ENCODE measurements around the gene NKX1-2. TPM values are rescaled to one million over a fixed set of nuclear protein-coding genes. Genes with fewer than 3 reads are reported as not detected.

NKX1-2 gene
- total RNA-seq (2012; rRNA removed) = not detected in 2 replicates
- not detected in 2 replicates for polyA plus RNA-seq (2012; rRNA removed)
- polyA plus RNA-seq (2012; cell fraction: cytosol; rRNA removed) = not detected in 2 replicates
- not detected in 2 replicates for polyA plus RNA-seq (2012; cell fraction: nucleus; rRNA removed; ENCODE audit: low replicate concordance)
- not detected for Bru-seq, nascent RNA
- BruChase-seq, experiment 1, labeled RNA remaining after a 6-hour chase = not detected
- not detected for BruChase-seq, experiment 2, labeled RNA remaining after a 2-hour chase
- long read RNA-seq = 0 reads

GRCh38 chr10:124450012-124450782 is at the start of gene NKX1-2:
Gene NKX1-2, minus strand, starts transcription at chr10:124450035. Its CDS starts 92 bp downstream, at chr10:124449943.
- Histone ChIP-seq H4K8ac (ENCODE audit: low read depth in 2 of 2, low read length in 2 of 2) (no peak within 1 kb of the TSS), H3K4me2 (ENCODE audit: low read depth, low read length) (no peak within 1 kb of the TSS; the same call in 1 of the 2 replicates), H2AK9ac (replicated peaks; ENCODE audit: low read depth, low read length, poor library complexity) (no peak within 1 kb of the TSS), H4K5ac (ENCODE audit: low read depth, low read length) (no peak within 1 kb of the TSS), H2AFZ (replicated peaks; ENCODE audit: low read length, poor library complexity) (no peak within 1 kb of the TSS), H3K9me3 (ENCODE audit: control insufficient read depth, insufficient read depth, low read length) (no peaks in the 10 kb centered on the region; the same call in 1 of the 2 replicates), H3K36me3 (ENCODE audit: control insufficient read depth, insufficient read depth, low read length) (no peaks in the 10 kb centered on the region), H3K4ac (ENCODE audit: low read depth, low read length) (no peak within 1 kb of the TSS), H3K4me3 (ENCODE audit: insufficient read depth, low read depth, low read length) (no peak within 1 kb of the TSS), H4K91ac (ENCODE audit: insufficient read depth, low read depth, low read length) (no peak within 1 kb of the TSS), H3K9me1 (ENCODE audit: insufficient read depth, low read length) (no peaks in the 10 kb centered on the region), H4K20me1 (ENCODE audit: insufficient read depth, low read length) (no peaks in the 10 kb centered on the region), H3K4me1 (ENCODE audit: control insufficient read depth, insufficient read depth, low read length) (no peaks in the 10 kb centered on the region; the same call in 1 of the 2 replicates), H2BK5ac (ENCODE audit: low read depth, low read length, poor library complexity, severe bottlenecking) (no peak within 1 kb of the TSS), H3K14ac (replicated peaks; ENCODE audit: low read depth, low read length) (no peak within 1 kb of the TSS), H3K9ac (ENCODE audit: low read depth, low read length) (no peak within 1 kb of the TSS), H3K27ac (ENCODE audit: insufficient read depth, low read length) (no peak within 1 kb of the TSS), H2BK120ac (ENCODE audit: low read depth, low read length) (no peak within 1 kb of the TSS), H2BK15ac (ENCODE audit: low read depth, low read length) (no peak within 1 kb of the TSS), H3K79me1 (ENCODE audit: low read depth in 1 of 2, low read length in 2 of 2) (no peaks in the 10 kb centered on the region), H3K56ac (ENCODE audit: extremely low read depth, insufficient read depth, low read length) (no peak within 1 kb of the TSS), H3K18ac (ENCODE audit: low read depth, low read length) (no peak within 1 kb of the TSS), H2AK5ac (ENCODE audit: low read depth, low read length) (no peak within 1 kb of the TSS), H3K27me3 (ENCODE audit: control insufficient read depth, insufficient read depth, low read length) (peaks cover 87% of the 10 kb centered on the region), H3K23ac (ENCODE audit: low read depth, low read length) (no peak within 1 kb of the TSS; the same call in 1 of the 2 replicates), H2BK20ac (ENCODE audit: low read depth, low read length) (no peak within 1 kb of the TSS)
- ATAC-seq (ENCODE audit: low read depth) (peak; percentile 31), DNase-seq (no peak)
- CTCF ChIA-PET = no interaction called here
- intact Hi-C loops (cut with micrococcal nuclease) = no loop called here
- no TSS peak for BruUV-seq (replicated peaks)
- dilution Hi-C loops (cut with HindIII; ENCODE audit: low sequenced_read_pairs, unreplicated experiment) = no loop called here
- POLR2A ChIA-PET (ENCODE audit: unreplicated experiment) = no interaction called here
- 0% methylated on average over 7 of the region's 57 CpGs; no CpG with 5 or more reads in 1 of the 2 experiments for WGBS, 2 experiments (ENCODE audit: extremely low coverage in 2 of 2, insufficient read length in 1 of 2)
- in situ Hi-C loops (cut with MboI; ENCODE audit: low sequenced_read_pairs) = no loop called here
- TF ChIP-seq NFE2L2 (IDR thresholded peaks at IDR 0.05; ENCODE audit: low read depth, low read length) (no peak), MXI1 (IDR thresholded peaks at IDR 0.05; ENCODE audit: borderline replicate concordance, low read depth, low read length) (no peak), RAD21 (IDR thresholded peaks at IDR 0.05; ENCODE audit: low read length) (no peak), POLR2A (IDR thresholded peaks at IDR 0.05; ENCODE audit: low read depth, low read length) (no peak), CEBPB (IDR thresholded peaks at IDR 0.05; ENCODE audit: low read depth, low read length) (no peak), RFX5 (IDR thresholded peaks at IDR 0.05; ENCODE audit: low read depth, low read length) (no peak), SMC3 (IDR thresholded peaks at IDR 0.05; ENCODE audit: low read depth, low read length) (no peak), RCOR1 (IDR thresholded peaks at IDR 0.05; ENCODE audit: insufficient replicate concordance, low read length) (no peak), BHLHE40 (IDR thresholded peaks at IDR 0.05; ENCODE audit: low read depth, low read length) (no peak), ELK1 (IDR thresholded peaks at IDR 0.05; ENCODE audit: borderline replicate concordance, low read depth, low read length) (no peak), MAZ (IDR thresholded peaks at IDR 0.05; ENCODE audit: borderline replicate concordance, low read depth, low read length) (no peak), FOS (IDR thresholded peaks at IDR 0.05; ENCODE audit: low read depth, low read length) (no peak), CTCF (conservative IDR thresholded peaks at IDR 0.05; ENCODE audit: low read depth, low read length) (no peak), USF2 (IDR thresholded peaks at IDR 0.05; ENCODE audit: low read depth, low read length) (no peak)
